ENCODE results near the gene TBCD.

The TBCD gene

GRCh38 chr17:82803185-82803584 lies 51.3 kb downstream of the TBCD start:
- H3K27ac Mint-ChIP-seq, result no peak overlapping the region
- H3K27me3 Mint-ChIP-seq (ENCODE audit: low read depth), result no peaks in the 10 kb centered on the region
- H3K4me1 Mint-ChIP-seq (ENCODE audit: low read depth), result peaks cover 6% of the 10 kb centered on the region
- H3K36me3 Mint-ChIP-seq (ENCODE audit: low read depth), result peaks cover 14% of the 10 kb centered on the region
- H3K9me3 Mint-ChIP-seq, result peaks cover 4% of the 10 kb centered on the region
- H3K4me3 Mint-ChIP-seq, result no peak overlapping the region

DNA sequence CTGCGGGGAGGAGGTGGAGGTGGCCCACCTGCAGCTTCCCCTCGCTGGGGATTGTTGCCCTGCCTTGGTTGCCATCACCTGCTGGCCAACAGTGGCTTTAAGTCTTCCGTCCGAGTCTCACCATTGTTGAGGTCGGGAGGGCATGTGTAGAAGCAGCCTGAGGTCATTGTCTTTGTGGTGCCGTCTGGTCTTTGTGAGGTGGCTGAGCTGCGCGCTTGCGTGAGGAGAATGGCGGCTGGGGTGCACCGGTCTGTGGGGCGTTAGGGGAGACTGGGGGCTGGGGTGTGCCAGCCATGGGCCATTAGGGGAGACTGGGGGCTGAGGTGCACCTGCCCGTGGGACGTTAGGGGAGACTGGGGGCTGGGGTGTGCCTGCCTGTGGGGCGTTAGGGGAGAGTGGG lies 51.7 kb downstream of the TBCD start:
- peaks cover 4% of the 10 kb centered on the region for H3K9me3 Mint-ChIP-seq
- H3K27ac Mint-ChIP-seq, result no peak overlapping the region
- no peak overlapping the region for H3K4me3 Mint-ChIP-seq
- no peaks in the 10 kb centered on the region for H3K27me3 Mint-ChIP-seq (ENCODE audit: low read depth)
- peaks cover 6% of the 10 kb centered on the region for H3K4me1 Mint-ChIP-seq (ENCODE audit: low read depth)
- peaks cover 14% of the 10 kb centered on the region for H3K36me3 Mint-ChIP-seq (ENCODE audit: low read depth)

- H3K36me3 Mint-ChIP-seq (ENCODE audit: low read depth), result peaks cover 14% of the 10 kb centered on the region
- no peak overlapping the region for H3K27ac Mint-ChIP-seq
- no peak overlapping the region for H3K4me3 Mint-ChIP-seq
- H3K4me1 Mint-ChIP-seq (ENCODE audit: low read depth), result peaks cover 6% of the 10 kb centered on the region
- H3K27me3 Mint-ChIP-seq (ENCODE audit: low read depth), result no peaks in the 10 kb centered on the region
- peaks cover 4% of the 10 kb centered on the region for H3K9me3 Mint-ChIP-seq
These were observed 52.8 kb downstream of the TBCD start for GRCh38 chr17:82804442-82805191.

DNA sequence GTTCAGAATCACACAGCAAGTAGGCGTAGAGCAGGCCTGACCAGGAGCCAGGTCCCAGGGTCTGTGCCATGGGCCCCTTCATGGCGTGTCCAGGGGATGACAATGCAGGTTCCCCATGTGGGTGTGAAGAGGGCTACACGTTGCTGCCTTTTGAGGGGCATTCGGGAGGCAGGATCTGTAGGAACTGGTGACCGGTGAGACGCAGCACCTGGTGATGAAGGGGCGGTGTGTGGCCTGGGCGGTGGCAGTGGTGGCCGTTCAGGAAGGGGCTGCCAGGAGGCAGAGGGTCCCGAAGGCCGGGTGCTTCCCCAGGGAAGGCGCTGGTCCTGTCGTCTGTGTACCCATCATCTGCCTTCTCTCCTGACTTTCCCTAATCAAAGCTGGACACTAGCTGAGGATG lies 53.4 kb downstream of the TBCD start:
- Mint-ChIP-seq H3K4me1 (ENCODE audit: low read depth) (peaks cover 6% of the 10 kb centered on the region), H3K4me3 (no peak overlapping the region), H3K27ac (no peak overlapping the region), H3K27me3 (ENCODE audit: low read depth) (no peaks in the 10 kb centered on the region), H3K36me3 (ENCODE audit: low read depth) (peaks cover 9% of the 10 kb centered on the region), H3K9me3 (peaks cover 4% of the 10 kb centered on the region)

DNA sequence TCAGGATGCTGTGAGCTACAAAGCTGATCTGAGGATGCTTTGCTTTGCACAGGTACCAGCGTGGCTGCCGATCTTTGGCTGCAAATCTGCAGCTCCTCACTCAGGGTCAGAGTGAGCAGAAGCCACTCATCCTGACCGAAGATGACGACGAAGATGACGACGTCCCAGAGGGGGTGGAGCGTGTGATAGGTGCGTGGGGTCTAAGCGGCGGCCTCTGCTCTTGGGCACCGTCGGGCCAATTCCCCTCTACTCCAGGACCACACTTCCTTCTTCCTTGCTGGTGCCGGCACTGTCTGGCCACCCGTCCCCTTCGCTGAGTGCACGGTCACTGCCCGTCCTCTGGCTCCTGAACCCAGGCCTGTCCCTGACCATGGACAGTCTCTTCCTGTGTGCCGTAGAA lies 54.0 kb downstream of the TBCD start:
- H3K4me3 Mint-ChIP-seq, result no peak overlapping the region
- peaks cover 4% of the 10 kb centered on the region for H3K9me3 Mint-ChIP-seq
- H3K36me3 Mint-ChIP-seq (ENCODE audit: low read depth), result peaks cover 11% of the 10 kb centered on the region
- H3K27me3 Mint-ChIP-seq (ENCODE audit: low read depth), result no peaks in the 10 kb centered on the region
- no peak overlapping the region for H3K27ac Mint-ChIP-seq
- H3K4me1 Mint-ChIP-seq (ENCODE audit: low read depth), result peaks cover 6% of the 10 kb centered on the region

DNA sequence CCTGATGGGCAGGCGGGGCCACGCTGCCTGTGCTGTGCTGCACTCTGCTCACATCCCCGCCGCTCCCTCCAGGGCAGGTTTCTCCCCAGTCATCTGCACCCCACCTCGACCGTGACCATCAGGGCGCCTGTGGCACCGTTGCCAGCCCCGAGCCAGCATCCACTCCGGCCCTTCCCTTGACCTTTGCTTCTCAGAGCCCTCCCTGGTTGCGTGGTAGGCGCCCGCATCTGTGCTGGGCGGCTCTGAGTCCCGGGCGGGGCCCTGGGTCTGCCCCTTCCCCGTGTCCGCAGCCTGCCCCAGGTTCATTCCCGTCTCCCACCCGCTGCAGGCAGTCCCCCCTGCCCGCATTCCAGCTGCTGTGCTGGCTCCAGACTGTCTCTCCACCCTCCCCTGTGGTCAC lies 54.8 kb downstream of the TBCD start:
- H3K36me3 Mint-ChIP-seq (ENCODE audit: low read depth), result peaks cover 5% of the 10 kb centered on the region
- peaks cover 4% of the 10 kb centered on the region for H3K4me1 Mint-ChIP-seq (ENCODE audit: low read depth)
- H3K4me3 Mint-ChIP-seq, result no peak overlapping the region
- H3K27me3 Mint-ChIP-seq (ENCODE audit: low read depth), result no peaks in the 10 kb centered on the region
- H3K27ac Mint-ChIP-seq, result no peak overlapping the region
- H3K9me3 Mint-ChIP-seq, result no peaks in the 10 kb centered on the region

DNA sequence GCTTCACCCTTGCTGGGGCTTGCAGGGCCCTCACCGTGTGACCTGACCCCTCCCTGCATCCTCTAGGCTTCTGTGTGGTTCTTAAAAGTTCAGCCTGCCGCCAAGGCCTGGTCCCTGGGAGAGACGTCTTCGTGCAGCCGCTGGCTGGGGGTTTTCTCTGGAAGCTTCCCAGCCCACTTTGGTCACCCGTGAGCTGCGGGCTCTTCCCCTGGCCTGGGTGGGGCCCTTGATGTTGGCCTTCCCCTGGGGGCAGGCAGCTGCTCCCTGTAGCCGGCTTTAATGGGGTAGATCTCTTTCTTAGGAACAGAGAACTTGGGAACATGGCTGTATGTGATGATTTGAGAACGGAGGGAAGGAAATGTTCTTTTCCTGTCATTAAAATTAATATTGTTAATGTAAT lies 55.2 kb downstream of the TBCD start:
- no peaks in the 10 kb centered on the region for H3K9me3 Mint-ChIP-seq
- H3K4me1 Mint-ChIP-seq (ENCODE audit: low read depth), result peaks cover 3% of the 10 kb centered on the region
- no peak overlapping the region for H3K27ac Mint-ChIP-seq
- H3K27me3 Mint-ChIP-seq (ENCODE audit: low read depth), result no peaks in the 10 kb centered on the region
- peaks cover 4% of the 10 kb centered on the region for H3K36me3 Mint-ChIP-seq (ENCODE audit: low read depth)
- no peak overlapping the region for H3K4me3 Mint-ChIP-seq

DNA sequence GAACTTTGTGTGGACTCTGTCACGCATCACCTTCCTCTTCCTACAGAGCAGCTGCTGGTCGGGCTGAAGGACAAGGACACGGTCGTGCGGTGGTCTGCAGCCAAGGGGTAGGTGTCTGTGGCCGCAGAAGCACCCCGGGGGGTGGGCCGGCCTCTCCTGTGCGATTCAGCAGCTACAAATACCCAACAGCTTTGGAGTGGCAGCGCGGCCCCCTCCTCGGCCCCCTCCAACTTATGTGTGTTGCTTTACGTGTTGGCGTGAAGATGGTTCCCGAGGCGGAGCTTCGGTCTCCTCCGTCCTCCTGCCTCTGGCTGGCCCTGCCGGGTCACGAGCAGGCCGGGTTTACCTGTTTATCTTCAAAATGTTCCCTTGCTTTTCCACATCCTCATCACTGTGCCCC lies 55.7 kb downstream of the TBCD start:
- Mint-ChIP-seq H3K4me3 (no peak overlapping the region), H3K36me3 (ENCODE audit: low read depth) (peaks cover 2% of the 10 kb centered on the region), H3K4me1 (ENCODE audit: low read depth) (no peaks in the 10 kb centered on the region), H3K27ac (peak overlapping the region; percentile 26), H3K27me3 (ENCODE audit: low read depth) (no peaks in the 10 kb centered on the region), H3K9me3 (no peaks in the 10 kb centered on the region)

DNA sequence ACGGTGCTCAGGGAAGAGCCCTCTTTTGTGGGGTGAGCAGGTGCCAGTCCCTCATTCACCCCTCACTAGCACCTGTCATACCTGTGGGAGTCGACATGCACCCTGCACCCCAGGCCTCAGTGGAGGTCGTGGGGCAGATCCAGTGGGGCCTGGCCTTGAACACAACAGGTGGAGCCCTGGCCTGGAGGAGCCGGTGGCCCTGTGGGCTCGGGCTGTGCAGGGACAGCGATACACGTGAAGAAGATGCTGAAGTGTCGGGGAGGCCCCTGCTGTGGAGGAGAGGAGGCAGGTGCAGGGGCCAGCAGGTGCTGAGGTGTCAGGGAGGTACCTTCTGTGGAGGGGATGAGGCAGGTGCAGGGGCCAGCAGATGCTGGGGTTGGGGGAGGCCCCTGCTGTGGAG lies 56.1 kb downstream of the TBCD start:
- Mint-ChIP-seq H3K27me3 (ENCODE audit: low read depth) (no peaks in the 10 kb centered on the region), H3K36me3 (ENCODE audit: low read depth) (peaks cover 3% of the 10 kb centered on the region), H3K27ac (peak overlapping the region; percentile 26), H3K9me3 (no peaks in the 10 kb centered on the region), H3K4me3 (no peak overlapping the region), H3K4me1 (ENCODE audit: low read depth) (no peaks in the 10 kb centered on the region)

- H3K4me1 Mint-ChIP-seq (ENCODE audit: low read depth), result no peaks in the 10 kb centered on the region
- H3K4me3 Mint-ChIP-seq, result no peak overlapping the region
- H3K27me3 Mint-ChIP-seq (ENCODE audit: low read depth), result no peaks in the 10 kb centered on the region
- H3K27ac Mint-ChIP-seq, result no peak overlapping the region
- no peaks in the 10 kb centered on the region for H3K9me3 Mint-ChIP-seq
- peaks cover 7% of the 10 kb centered on the region for H3K36me3 Mint-ChIP-seq (ENCODE audit: low read depth)
These were observed 57.3 kb downstream of the TBCD start for GRCh38 chr17:82808921-82809905.

- Mint-ChIP-seq H3K9me3 (no peaks in the 10 kb centered on the region), H3K4me1 (ENCODE audit: low read depth) (peaks cover 9% of the 10 kb centered on the region), H3K27me3 (ENCODE audit: low read depth) (no peaks in the 10 kb centered on the region), H3K27ac (peak overlapping the region; percentile 66), H3K4me3 (no peak overlapping the region), H3K36me3 (ENCODE audit: low read depth) (peaks cover 11% of the 10 kb centered on the region)
These were observed 59.0 kb downstream of the TBCD start for GRCh38 chr17:82810644-82811430.

DNA sequence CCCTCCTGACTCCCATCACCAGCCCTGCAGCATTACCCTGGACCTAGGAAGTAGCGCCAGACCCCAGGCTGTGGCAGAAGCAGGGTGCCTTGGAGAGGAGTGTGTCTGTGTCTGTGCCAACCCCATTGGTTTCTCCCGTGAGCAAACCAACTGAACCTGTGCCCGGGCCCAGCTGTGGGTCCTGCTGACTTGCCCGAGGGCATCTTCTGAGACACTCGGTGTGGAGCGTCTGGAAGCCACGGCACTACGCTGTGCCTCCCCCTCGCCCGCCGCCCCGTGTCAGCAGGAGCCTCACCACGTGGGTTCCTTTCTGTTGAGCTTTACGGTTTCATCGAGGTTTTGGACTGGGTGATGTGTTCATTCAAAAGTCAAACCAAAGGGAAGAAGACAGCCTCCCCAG lies 60.2 kb downstream of the TBCD start:
- H3K36me3 Mint-ChIP-seq (ENCODE audit: low read depth), result peaks cover 18% of the 10 kb centered on the region
- no peak overlapping the region for H3K4me3 Mint-ChIP-seq
- H3K27me3 Mint-ChIP-seq (ENCODE audit: low read depth), result no peaks in the 10 kb centered on the region
- peaks cover 17% of the 10 kb centered on the region for H3K4me1 Mint-ChIP-seq (ENCODE audit: low read depth)
- H3K9me3 Mint-ChIP-seq, result no peaks in the 10 kb centered on the region
- H3K27ac Mint-ChIP-seq, result no peak overlapping the region

DNA sequence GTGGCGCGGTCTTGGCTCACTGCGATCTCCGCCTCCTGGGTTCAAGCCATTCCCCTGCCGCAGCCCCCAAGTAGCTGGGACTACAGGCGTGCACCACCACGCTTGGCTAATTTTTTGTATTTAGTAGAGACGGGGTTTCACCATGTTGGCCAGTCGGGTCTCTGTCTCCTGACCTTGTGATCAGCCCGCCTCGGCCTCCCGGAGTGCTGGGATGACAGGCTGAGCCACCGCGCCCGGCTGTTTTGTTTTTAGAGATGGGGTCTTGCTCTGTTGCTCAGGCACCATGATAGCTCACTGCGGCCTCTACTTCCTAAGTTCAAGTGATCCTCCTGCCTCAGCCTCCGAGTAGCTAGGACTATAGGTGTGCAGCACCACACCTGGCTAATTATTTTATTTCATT lies 60.7 kb downstream of the TBCD start:
- no peaks in the 10 kb centered on the region for H3K27me3 Mint-ChIP-seq (ENCODE audit: low read depth)
- H3K4me3 Mint-ChIP-seq, result no peak overlapping the region
- H3K27ac Mint-ChIP-seq, result no peak overlapping the region
- no peaks in the 10 kb centered on the region for H3K9me3 Mint-ChIP-seq
- peaks cover 21% of the 10 kb centered on the region for H3K36me3 Mint-ChIP-seq (ENCODE audit: low read depth)
- peaks cover 17% of the 10 kb centered on the region for H3K4me1 Mint-ChIP-seq (ENCODE audit: low read depth)

GRCh38 chr17:82813299-82814051 lies 61.6 kb downstream of the TBCD start:
- H3K27me3 Mint-ChIP-seq (ENCODE audit: low read depth), result no peaks in the 10 kb centered on the region
- no peaks in the 10 kb centered on the region for H3K9me3 Mint-ChIP-seq
- peaks cover 28% of the 10 kb centered on the region for H3K36me3 Mint-ChIP-seq (ENCODE audit: low read depth)
- H3K4me3 Mint-ChIP-seq, result no peak overlapping the region
- H3K4me1 Mint-ChIP-seq (ENCODE audit: low read depth), result peaks cover 17% of the 10 kb centered on the region
- no peak overlapping the region for H3K27ac Mint-ChIP-seq
